ENCODE results near the gene P2RY6. TPM values are rescaled to one million over a fixed set of nuclear protein-coding genes. Genes with fewer than 3 reads are reported as not detected.

Gene P2RY6
- total RNA-seq, 1 donor from 2014 or later = not detected

DNA sequence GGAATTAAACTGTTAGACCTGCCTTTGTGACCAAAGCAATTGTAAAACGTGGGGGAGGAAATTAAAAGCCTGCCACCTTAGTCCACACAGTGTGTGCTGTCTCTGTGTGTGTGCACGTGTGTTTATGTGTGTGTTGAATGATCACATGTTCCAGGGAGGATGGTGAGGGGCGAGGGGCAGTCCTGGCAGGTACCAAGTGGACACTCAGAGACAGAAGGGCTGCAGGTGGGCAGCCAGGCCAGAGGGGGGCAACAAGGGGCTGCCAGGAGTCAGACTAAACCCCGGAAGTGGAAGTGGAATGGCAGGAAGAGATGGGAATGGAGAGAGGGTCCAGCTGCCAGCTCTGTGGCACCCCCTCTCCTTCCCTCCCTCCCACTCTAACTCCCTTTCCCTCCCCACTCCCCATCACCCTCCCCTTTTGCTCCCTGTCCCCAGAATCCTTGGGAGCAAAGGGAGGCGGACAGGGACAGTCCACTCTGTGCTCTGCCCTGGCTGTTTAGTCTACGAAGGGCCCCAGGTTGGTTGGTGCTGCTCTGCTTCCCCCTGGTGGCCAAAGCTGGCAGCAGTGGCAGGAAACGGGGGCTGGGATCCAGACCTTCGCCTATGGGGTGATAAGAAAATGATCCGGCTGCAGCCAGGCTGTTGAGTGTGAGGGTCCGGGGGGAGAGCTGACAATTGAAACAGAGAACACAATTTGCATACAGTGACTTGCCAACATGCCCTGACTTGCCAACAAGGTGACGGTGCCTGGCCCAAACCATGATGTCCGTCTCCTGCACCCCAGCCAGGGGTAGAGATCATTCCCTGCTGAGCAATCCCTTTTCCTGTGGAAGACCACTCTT lies 29.7 kb upstream of the P2RY6 start:
- peaks cover 32% of the 10 kb centered on the region for H3K4me1 Mint-ChIP-seq (ENCODE audit: unreplicated experiment)
- H3K9me3 Mint-ChIP-seq (ENCODE audit: unreplicated experiment) = no peaks in the 10 kb centered on the region
- H3K36me3 Mint-ChIP-seq (ENCODE audit: unreplicated experiment) = no peaks in the 10 kb centered on the region
- TF ChIP-seq, protein P1, sequence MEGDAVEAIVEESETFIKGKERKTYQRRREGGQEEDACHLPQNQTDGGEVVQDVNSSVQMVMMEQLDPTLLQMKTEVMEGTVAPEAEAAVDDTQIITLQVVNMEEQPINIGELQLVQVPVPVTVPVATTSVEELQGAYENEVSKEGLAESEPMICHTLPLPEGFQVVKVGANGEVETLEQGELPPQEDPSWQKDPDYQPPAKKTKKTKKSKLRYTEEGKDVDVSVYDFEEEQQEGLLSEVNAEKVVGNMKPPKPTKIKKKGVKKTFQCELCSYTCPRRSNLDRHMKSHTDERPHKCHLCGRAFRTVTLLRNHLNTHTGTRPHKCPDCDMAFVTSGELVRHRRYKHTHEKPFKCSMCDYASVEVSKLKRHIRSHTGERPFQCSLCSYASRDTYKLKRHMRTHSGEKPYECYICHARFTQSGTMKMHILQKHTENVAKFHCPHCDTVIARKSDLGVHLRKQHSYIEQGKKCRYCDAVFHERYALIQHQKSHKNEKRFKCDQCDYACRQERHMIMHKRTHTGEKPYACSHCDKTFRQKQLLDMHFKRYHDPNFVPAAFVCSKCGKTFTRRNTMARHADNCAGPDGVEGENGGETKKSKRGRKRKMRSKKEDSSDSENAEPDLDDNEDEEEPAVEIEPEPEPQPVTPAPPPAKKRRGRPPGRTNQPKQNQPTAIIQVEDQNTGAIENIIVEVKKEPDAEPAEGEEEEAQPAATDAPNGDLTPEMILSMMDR (IDR thresholded peaks at IDR 0.05) = peak; percentile 96
- DNase-seq (ENCODE audit: extremely low spot score, unreplicated experiment) = peak; percentile 92
- peak overlapping the region; percentile 56 for H3K4me3 Mint-ChIP-seq (ENCODE audit: unreplicated experiment)
- H3K27ac Mint-ChIP-seq (ENCODE audit: unreplicated experiment) = peak overlapping the region; percentile 39
- H3K27me3 Mint-ChIP-seq (ENCODE audit: unreplicated experiment) = no peaks in the 10 kb centered on the region

GRCh38 chr11:73243093-73243485 lies 29.0 kb upstream of the P2RY6 start:
- H3K36me3 Mint-ChIP-seq (ENCODE audit: unreplicated experiment) = no peaks in the 10 kb centered on the region
- H3K27me3 Mint-ChIP-seq (ENCODE audit: unreplicated experiment) = no peaks in the 10 kb centered on the region
- no peak overlapping the region for H3K4me3 Mint-ChIP-seq (ENCODE audit: unreplicated experiment)
- DNase-seq (ENCODE audit: extremely low spot score, unreplicated experiment) = no peak
- H3K4me1 Mint-ChIP-seq (ENCODE audit: unreplicated experiment) = peaks cover 32% of the 10 kb centered on the region
- TF ChIP-seq, protein P1 (IDR thresholded peaks at IDR 0.05) = no peak
- no peak overlapping the region for H3K27ac Mint-ChIP-seq (ENCODE audit: unreplicated experiment)
- H3K9me3 Mint-ChIP-seq (ENCODE audit: unreplicated experiment) = no peaks in the 10 kb centered on the region

- Mint-ChIP-seq H3K27me3 (ENCODE audit: unreplicated experiment) (no peaks in the 10 kb centered on the region), H3K36me3 (ENCODE audit: unreplicated experiment) (no peaks in the 10 kb centered on the region), H3K9me3 (ENCODE audit: unreplicated experiment) (no peaks in the 10 kb centered on the region), H3K27ac (ENCODE audit: unreplicated experiment) (no peak overlapping the region), H3K4me1 (ENCODE audit: unreplicated experiment) (peaks cover 32% of the 10 kb centered on the region), H3K4me3 (ENCODE audit: unreplicated experiment) (no peak overlapping the region)
- TF ChIP-seq, protein P1 (IDR thresholded peaks at IDR 0.05) = no peak
- DNase-seq (ENCODE audit: extremely low spot score, unreplicated experiment) = no peak
These were observed 27.4 kb upstream of the P2RY6 start for GRCh38 chr11:73244589-73245240.

DNA sequence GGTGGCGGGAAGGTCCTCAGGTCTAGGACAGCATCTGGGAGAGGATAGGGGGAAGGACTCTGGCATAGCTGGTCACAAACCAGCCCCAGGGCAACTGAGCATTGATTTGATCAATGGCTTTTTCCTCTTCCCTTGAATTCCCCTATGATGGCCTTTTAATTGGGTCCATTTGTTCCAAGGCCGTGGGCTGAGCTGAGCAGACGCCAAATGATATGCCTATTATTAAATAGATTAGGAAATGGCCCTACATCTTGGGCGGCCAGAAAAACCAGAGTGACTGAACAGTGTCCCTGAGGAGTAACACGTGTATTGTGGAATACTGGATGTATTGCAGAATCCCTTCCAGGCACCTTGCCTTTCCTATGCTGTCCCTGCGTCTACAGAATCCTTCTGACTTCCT lies 26.7 kb upstream of the P2RY6 start:
- no peaks in the 10 kb centered on the region for H3K27me3 Mint-ChIP-seq (ENCODE audit: unreplicated experiment)
- TF ChIP-seq, protein P1 (IDR thresholded peaks at IDR 0.05) = no peak
- peaks cover 27% of the 10 kb centered on the region for H3K4me1 Mint-ChIP-seq (ENCODE audit: unreplicated experiment)
- H3K4me3 Mint-ChIP-seq (ENCODE audit: unreplicated experiment) = no peak overlapping the region
- DNase-seq (ENCODE audit: extremely low spot score, unreplicated experiment) = no peak
- peak overlapping the region; percentile 61 for H3K27ac Mint-ChIP-seq (ENCODE audit: unreplicated experiment)
- H3K9me3 Mint-ChIP-seq (ENCODE audit: unreplicated experiment) = no peaks in the 10 kb centered on the region
- no peaks in the 10 kb centered on the region for H3K36me3 Mint-ChIP-seq (ENCODE audit: unreplicated experiment)

GRCh38 chr11:73246303-73246702 lies 25.8 kb upstream of the P2RY6 start:
- Mint-ChIP-seq H3K27me3 (ENCODE audit: unreplicated experiment) (no peaks in the 10 kb centered on the region), H3K27ac (ENCODE audit: unreplicated experiment) (peak overlapping the region; percentile 61), H3K4me1 (ENCODE audit: unreplicated experiment) (peaks cover 27% of the 10 kb centered on the region), H3K9me3 (ENCODE audit: unreplicated experiment) (no peaks in the 10 kb centered on the region), H3K36me3 (ENCODE audit: unreplicated experiment) (no peaks in the 10 kb centered on the region), H3K4me3 (ENCODE audit: unreplicated experiment) (no peak overlapping the region)
- TF ChIP-seq, protein P1 (IDR thresholded peaks at IDR 0.05) = no peak
- no peak for DNase-seq (ENCODE audit: extremely low spot score, unreplicated experiment)

Data from osteocyte (in vitro differentiated cells).